GM12878 (cell line): ENCODE results near the gene NPAS3. TPM values are rescaled to one million over a fixed set of nuclear protein-coding genes. Genes with fewer than 3 reads are reported as not detected.

Experiments
- ATAC-seq: fragments of 200-7000 bp; cut with Tn5 transposase; 3 replicates; pipeline ENCODE4 v1.9.1; 2020; ENCODE audit warnings: mild to moderate bottlenecking, moderate library complexity
- BruUV-seq: library from RNA; stranded (reverse); fragments of 400-500 nt; replicated peaks from 2 replicates; lab custom pipeline; 2021; lab: Mats Ljungman, UMichigan
- CTCF ChIA-PET: fragments of 300-600 bp; sonication (Branson Sonifier 250); formaldehyde crosslinking; extraction: SDS; loops from one replicate; lab custom pipeline; 2021; ENCODE audit warnings: inconsistent platforms; lab: Yijun Ruan, JAX
- POLR2A ChIA-PET: fragments of 350-600 bp; formaldehyde crosslinking; extraction: SDS; loops from one replicate; lab custom pipeline; 2021; ENCODE audit warnings: inconsistent platforms; lab: Charles Lee
- RAD21 ChIA-PET: fragments of 300-600 bp; sonication (Branson Sonifier 250); formaldehyde crosslinking; loops from one replicate; lab custom pipeline; 2023; ENCODE audit warnings: antibody characterized with exemption; ENCODE audit not compliant: unreplicated experiment; lab: Charles Lee
- SMC1A ChIA-PET: fragments of 300-600 bp; sonication (Branson Sonifier 250); formaldehyde crosslinking; loops from one replicate; lab custom pipeline; 2023; ENCODE audit not compliant: unreplicated experiment, uncharacterized antibody; lab: Charles Lee
- DNase-seq: peaks from one replicate; pipeline ENCODE4 v3.0.0-alpha.2; 2011; ENCODE audit warnings: low read depth, low spot score
- FAIRE-seq: peaks from 3 replicates; lab custom pipeline; 2011; peaks lifted over from hg19 to GRCh38; lab: Jason Lieb, UNC
- H2AFZ ChIP-seq: 2 replicates; pipeline ENCODE4 v1.6.0; 2011; ENCODE audit warnings: low read depth, low read length, control low read depth; ENCODE audit not compliant: control insufficient read depth
- H3K27ac ChIP-seq: 2 replicates; pipeline ENCODE4 v1.5.1; 2011; ENCODE audit warnings: control low read depth; ENCODE audit not compliant: control insufficient read depth, insufficient read depth
- H3K27me3 ChIP-seq, 2 experiments: replicated peaks in 1 of 2; 2 replicates each; pipeline versions ENCODE4 v1.6.0 to v1.6.1; 2011; ENCODE audit warnings: low read length in 1 of 2; ENCODE audit not compliant: control insufficient read depth in 2 of 2, insufficient read depth in 2 of 2
- H3K36me3 ChIP-seq, 2 experiments: 2 replicates each; pipeline ENCODE4 v1.5.1; 2011; ENCODE audit warnings: low read length in 1 of 2; ENCODE audit not compliant: control insufficient read depth in 2 of 2, insufficient read depth in 2 of 2
- H3K4me1 ChIP-seq: 2 replicates; pipeline ENCODE4 v1.6.1; 2011; ENCODE audit warnings: mild to moderate bottlenecking, low read length, moderate library complexity, mixed read lengths; ENCODE audit not compliant: control insufficient read depth, insufficient read depth
- H3K4me2 ChIP-seq: 2 replicates; pipeline ENCODE4 v1.6.0; 2011; ENCODE audit warnings: control low read depth; ENCODE audit not compliant: control insufficient read depth, insufficient read depth
- H3K4me3 ChIP-seq: fragments of 200-600 bp; sonication (generic); 2 replicates; pipeline ENCODE4 v1.5.1; 2016
- H3K79me2 ChIP-seq: 2 replicates; pipeline ENCODE4 v1.6.0; 2011; ENCODE audit warnings: low read length; ENCODE audit not compliant: control insufficient read depth, insufficient read depth
- H3K9ac ChIP-seq: 2 replicates; pipeline ENCODE4 v1.8.0; 2011; ENCODE audit warnings: low read length, control low read depth, mixed read lengths; ENCODE audit not compliant: control insufficient read depth, insufficient read depth
- H3K9me3 ChIP-seq: replicated peaks from 3 replicates; pipeline ENCODE4 v1.5.1; 2011; ENCODE audit warnings: mild to moderate bottlenecking, low read length; ENCODE audit not compliant: control insufficient read depth, insufficient read depth
- H4K20me1 ChIP-seq: 2 replicates; pipeline ENCODE4 v1.6.0; 2011; ENCODE audit not compliant: control insufficient read depth, insufficient read depth
- ASH2L ChIP-seq: fragments of 300-600, 200-600 bp; sonication (generic); IDR thresholded peaks from 2 replicates; pipeline ENCODE4 v1.6.1; 2017; ENCODE audit warnings: low read depth, mild to moderate bottlenecking, borderline replicate concordance
- ATF2 ChIP-seq: IDR thresholded peaks from 2 replicates; pipeline ENCODE4 v1.6.1; 2012; ENCODE audit warnings: low read length, inconsistent platforms
- BCL11A ChIP-seq: IDR thresholded peaks from 2 replicates; pipeline ENCODE4 v1.6.1; 2011; ENCODE audit warnings: low read depth, low read length
- CBFB ChIP-seq: IDR thresholded peaks from 2 replicates; pipeline ENCODE4 v1.6.1; 2016; ENCODE audit warnings: antibody characterized with exemption, low read depth
- E2F4 ChIP-seq: IDR thresholded peaks from 2 replicates; pipeline ENCODE4 v1.6.1; 2012; ENCODE audit warnings: low read depth, low read length, improper control_type of control experiment
- EGR1 ChIP-seq, 2 experiments: IDR thresholded peaks; 1 replicate in 1 of 2; 2 replicates in 1 of 2; pipeline ENCODE4 v1.6.1; 2011 to 2012; ENCODE audit warnings: low read depth in 2 of 2, low read length in 2 of 2, borderline replicate concordance in 1 of 2, mild to moderate bottlenecking in 1 of 2, moderate library complexity in 1 of 2
- GABPA ChIP-seq: IDR thresholded peaks from 2 replicates; pipeline ENCODE4 v1.6.1; 2014; ENCODE audit warnings: antibody characterized with exemption, low read depth, mild to moderate bottlenecking, inconsistent platforms
- HDGF ChIP-seq: fragments of 450-650 bp; IDR thresholded peaks from 2 replicates; pipeline ENCODE4 v1.6.1; 2016; ENCODE audit warnings: antibody characterized with exemption
- MLLT1 ChIP-seq: fragments of 450-650 bp; IDR thresholded peaks from 2 replicates; pipeline ENCODE4 v1.6.1; 2016; ENCODE audit warnings: mild to moderate bottlenecking
- MTA3 ChIP-seq: IDR thresholded peaks from 2 replicates; pipeline ENCODE4 v1.6.1; 2012; ENCODE audit warnings: low read length, inconsistent platforms, borderline replicate concordance
- NFIC ChIP-seq: IDR thresholded peaks from 2 replicates; pipeline ENCODE4 v1.6.1; 2012; ENCODE audit warnings: low read depth, mild to moderate bottlenecking, inconsistent platforms, low read length, moderate library complexity
- RAD21 ChIP-seq: IDR thresholded peaks from 2 replicates; pipeline ENCODE4 v1.6.1; 2011; ENCODE audit warnings: mild to moderate bottlenecking, low read depth, low read length, moderate library complexity; ENCODE audit not compliant: insufficient read depth
- ZBTB11 ChIP-seq: fragments of 450-650 bp; formaldehyde crosslinking; IDR thresholded peaks from 2 replicates; pipeline ENCODE4 v1.5.0; 2022; ENCODE audit warnings: mild to moderate bottlenecking, missing genetic modification characterization
- ZNF207 ChIP-seq: fragments of 450-650 bp; IDR thresholded peaks from 2 replicates; pipeline ENCODE4 v1.6.1; 2014; ENCODE audit warnings: antibody characterized with exemption, mild to moderate bottlenecking, borderline replicate concordance
- ZNF24 ChIP-seq: fragments of 450-650 bp; IDR thresholded peaks from 2 replicates; pipeline ENCODE4 v1.6.1; 2017; ENCODE audit warnings: antibody characterized with exemption, mild to moderate bottlenecking
- WGBS: methylation state at CpG from one replicate; pipeline ENCODE4 v1.1.6; 2016; ENCODE audit warnings: low lambda C conversion rate; ENCODE audit not compliant: insufficient replicate concordance, insufficient coverage; ENCODE audit errors: missing lambda C conversion rate; 5-methylcytosine and 5-hydroxymethylcytosine counted together
- in situ Hi-C: fragments of 300-500 bp; cut with MboI; formaldehyde crosslinking; loops from 9 replicates; pipeline ENCODE4 v1.14.3; 2018; ENCODE audit warnings: mixed read lengths
- intact Hi-C: fragments of 100-400 bp; cut with micrococcal nuclease; formaldehyde crosslinking; loops from one replicate; pipeline ENCODE4 v1.14.2; 2022; ENCODE audit not compliant: unreplicated experiment
- polyA plus RNA-seq, 11 experiments: library from polyadenylated mRNA; depleted of rRNA in 4 of 11; unstranded in 6 of 11; stranded (reverse) in 5 of 11; fragments of >200 nt; fragmentation: Nextera tagmentation in 4 of 11; fragmentation: Illumina TruSeq in 1 of 11; extraction: Ambion mirVana in 4 of 11; extraction: Trizol in 1 of 11; gene quantifications; 1 replicate in 1 of 11; 2 replicates in 10 of 11; pipeline versions ENCODE4 v1.2.1 to v1.2.3, GENCODE V29; 2011 to 2016; ENCODE audit warnings: inconsistent platforms in 2 of 11, missing spikeins in 2 of 11, low read depth in 1 of 11
- total RNA-seq, 4 experiments: library from RNA; depleted of rRNA in 3 of 4; stranded (reverse); fragments of >200 nt in 3 of 4; fragmentation: Illumina TruSeq in 1 of 4; extraction: Trizol in 1 of 4; gene quantifications; 2 replicates each; pipeline versions ENCODE4 v1.2.1 to v1.2.3, GENCODE V29; 2013 to 2021

NPAS3 gene
- total and polyA plus RNA-seq, 10 of the 15 experiments (the other 5 are each of a cell fraction or from before 2014, with no cell fraction given) = under 0.01 to 2.7 (median 0.03) TPM; not detected in 6

GRCh38 chr14:33206981-33207380, 268.3 kb downstream of the NPAS3 start:
- Histone ChIP-seq H3K27ac (no peak overlapping the region), H3K9me3 (no peaks in the 10 kb centered on the region), H4K20me1 (no peaks in the 10 kb centered on the region), H3K79me2 (no peaks in the 10 kb centered on the region), H3K4me3 (no peak overlapping the region), H3K4me2 (no peak overlapping the region), H3K27me3 (no peaks in the 10 kb centered on the region), H3K4me1 (no peaks in the 10 kb centered on the region), H3K9ac (no peak overlapping the region), H2AFZ (no peak overlapping the region), H3K36me3 (no peaks in the 10 kb centered on the region)
- WGBS = 12% methylated on average over 5 of the region's 5 CpGs
- DNase-seq = no peak
- in situ Hi-C loops (no loop called here), intact Hi-C loops (no loop called here)
- SMC1A ChIA-PET = interaction anchor here (0.6 kb wide), 1 partner anchor 203 kb away, joined by 3 read pairs; no protein-coding TSS in a partner anchor
- POLR2A ChIA-PET = no interaction called here
- no TSS peak for BruUV-seq
- FAIRE-seq = no peak
- no peak for ATAC-seq
- RAD21 ChIA-PET = no interaction called here
- CTCF ChIA-PET = no interaction called here
- TF ChIP-seq ASH2L (no peak), MLLT1 (no peak), CBFB (no peak), RAD21 (no peak), MTA3 (no peak), BCL11A (no peak), EGR1 (IDR thresholded peaks at IDR 0.05; ENCODE audit: borderline replicate concordance in 1 of 2, low read depth in 2 of 2, low read length in 2 of 2) (no peak), ZNF207 (no peak), ZBTB11 (no peak), ATF2 (no peak), E2F4 (no peak), GABPA (no peak), NFIC (no peak), ZNF24 (no peak), HDGF (no peak)
